ENCODE data around the gene MYO6.

MYO6 gene

DNA sequence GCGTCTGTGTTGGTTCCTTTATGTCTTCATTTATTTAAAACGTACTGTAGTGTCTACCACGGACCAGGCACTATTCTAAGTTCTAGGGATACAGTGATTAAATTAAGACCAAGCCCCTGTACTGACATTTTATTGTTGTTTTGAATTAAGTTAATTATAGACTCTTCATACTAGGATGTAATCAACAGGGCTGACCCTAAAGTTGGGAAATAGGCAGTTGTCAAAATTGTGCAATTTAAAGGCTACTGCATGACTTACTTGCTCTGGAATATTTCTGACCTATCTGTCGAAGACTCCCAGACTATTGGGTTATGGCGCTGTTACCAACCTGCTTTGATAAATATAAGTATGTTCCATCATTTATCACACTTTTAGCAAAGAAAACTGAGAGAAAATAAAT lies 6.7 kb downstream of the MYO6 start:
- no peak for TF ChIP-seq CTCF (IDR thresholded peaks at IDR 0.05; ENCODE audit: low read depth, low read length)
- DNase-seq (ENCODE audit: extremely low read depth, low read depth), result no peak

- DNase-seq (ENCODE audit: extremely low read depth, low read depth), result no peak
- TF ChIP-seq CTCF (IDR thresholded peaks at IDR 0.05; ENCODE audit: low read depth, low read length), result no peak
Measured at GRCh38 chr6:75757295-75757694, 8.3 kb downstream of the MYO6 start.

DNA sequence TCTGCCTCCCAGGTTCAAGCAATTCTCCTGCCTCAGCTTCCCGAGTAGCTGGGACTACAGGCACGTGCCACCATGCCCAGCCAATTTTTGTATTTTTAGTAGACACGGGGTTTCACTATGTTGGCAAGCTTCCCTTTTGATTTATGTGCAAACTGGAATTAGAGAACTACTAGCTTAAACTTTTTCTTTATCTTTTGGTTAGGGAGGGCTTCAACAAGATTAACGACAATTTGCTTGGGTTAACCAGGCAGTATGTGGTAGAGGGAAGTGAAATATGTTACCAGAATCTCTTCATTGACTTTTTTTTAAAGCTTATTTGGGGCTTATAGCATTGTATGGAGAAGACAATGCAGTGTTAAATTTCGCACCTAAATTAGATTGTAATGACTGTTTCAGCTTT lies 9.0 kb downstream of the MYO6 start:
- no peak for TF ChIP-seq CTCF (IDR thresholded peaks at IDR 0.05; ENCODE audit: low read depth, low read length)

GRCh38 chr6:75759207-75759606 lies 10.2 kb downstream of the MYO6 start:
- no peak for DNase-seq (ENCODE audit: extremely low read depth, low read depth)
- no peak for TF ChIP-seq CTCF (IDR thresholded peaks at IDR 0.05; ENCODE audit: low read depth, low read length)

More for the DNA sequence above, 9.0 kb downstream of the MYO6 start:
- no peak for DNase-seq (ENCODE audit: extremely low read depth, low read depth)

DNA sequence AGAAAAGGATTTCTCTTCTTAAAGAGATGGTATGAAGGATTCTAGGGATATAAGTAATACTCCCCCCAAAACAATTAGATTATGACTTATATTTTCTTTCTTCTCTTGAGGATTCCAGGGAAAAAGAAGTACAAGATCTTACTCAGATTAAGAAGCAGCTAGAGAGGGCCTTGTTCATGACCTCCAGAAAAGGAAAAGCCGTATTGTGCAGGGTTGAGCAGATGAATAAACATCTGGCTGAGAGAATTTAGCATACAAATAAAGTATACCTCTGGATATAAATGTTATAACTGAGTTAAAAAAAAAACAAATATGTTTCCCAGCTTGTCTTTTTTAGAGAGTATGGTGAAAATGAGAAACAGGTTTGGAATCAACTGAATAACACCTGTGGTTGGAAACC lies 11.3 kb downstream of the MYO6 start:
- TF ChIP-seq CTCF (IDR thresholded peaks at IDR 0.05; ENCODE audit: low read depth, low read length), result no peak
- no peak for DNase-seq (ENCODE audit: extremely low read depth, low read depth)

GRCh38 chr6:75761489-75761888 lies 12.4 kb downstream of the MYO6 start:
- DNase-seq (ENCODE audit: extremely low read depth, low read depth), result no peak
- no peak for TF ChIP-seq CTCF (IDR thresholded peaks at IDR 0.05; ENCODE audit: low read depth, low read length)

DNA sequence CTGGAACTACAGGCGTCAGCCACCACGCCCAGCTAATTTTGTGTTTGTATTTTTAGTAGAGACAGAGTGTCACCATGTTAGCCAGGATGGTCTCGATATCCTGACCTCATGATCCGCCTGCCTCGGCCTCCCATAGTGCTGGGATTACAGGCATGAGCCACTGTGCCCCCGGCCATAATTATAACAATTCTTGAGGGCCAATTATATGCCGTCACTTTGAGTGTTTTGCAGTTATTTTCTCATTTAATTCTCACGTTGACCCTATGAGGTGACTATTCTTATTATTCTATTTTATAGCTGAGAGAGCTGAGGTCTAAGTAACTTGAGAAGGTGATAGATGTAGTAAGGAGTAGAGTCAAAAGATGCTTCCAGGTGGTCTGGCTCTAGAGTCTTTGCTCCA lies 13.0 kb downstream of the MYO6 start:
- no peak for TF ChIP-seq CTCF (IDR thresholded peaks at IDR 0.05; ENCODE audit: low read depth, low read length)
- DNase-seq (ENCODE audit: extremely low read depth, low read depth), result no peak

Data from AG09319 (cell line).